Astrocyte (in vitro differentiated cells and primary cell): ENCODE results near the gene ROGDI. TPM values are rescaled to one million over a fixed set of nuclear protein-coding genes. Genes with fewer than 3 reads are reported as not detected.

Source experiments
- DNase-seq: peaks from one replicate; pipeline ENCODE4 v3.0.0-alpha.2; 2010; ENCODE audit warnings: low read depth
- FAIRE-seq: peaks from 2 replicates; lab custom pipeline; 2011; peaks lifted over from hg19 to GRCh38; lab: Jason Lieb, UNC
- H2AFZ ChIP-seq: 2 replicates; pipeline ENCODE4 v1.6.0; 2012; ENCODE audit warnings: low read depth, low read length, inconsistent platforms
- H3K27ac ChIP-seq: 2 replicates; pipeline ENCODE4 v1.5.1; 2011; ENCODE audit warnings: low read depth, low read length, inconsistent platforms
- H3K27me3 ChIP-seq: 2 replicates; pipeline ENCODE4 v1.6.0; 2011; ENCODE audit warnings: low read length, inconsistent platforms; ENCODE audit not compliant: insufficient read depth
- H3K36me3 ChIP-seq: 2 replicates; pipeline ENCODE4 v1.5.1; 2011; ENCODE audit warnings: low read length, inconsistent platforms; ENCODE audit not compliant: insufficient read depth
- H3K4me1 ChIP-seq: 2 replicates; pipeline ENCODE4 v1.5.1; 2011; ENCODE audit warnings: low read length, inconsistent platforms; ENCODE audit not compliant: insufficient read depth
- H3K4me2 ChIP-seq: 2 replicates; pipeline ENCODE4 v1.6.0; 2012; ENCODE audit warnings: low read length, inconsistent platforms
- H3K4me3 ChIP-seq: 2 replicates; pipeline ENCODE4 v1.5.1; 2011; ENCODE audit warnings: low read depth, mild to moderate bottlenecking, low read length, inconsistent platforms; ENCODE audit not compliant: insufficient read depth
- H3K79me2 ChIP-seq: 2 replicates; pipeline ENCODE4 v1.6.0; 2012; ENCODE audit warnings: mild to moderate bottlenecking, low read length, inconsistent platforms; ENCODE audit not compliant: insufficient read depth
- H3K9ac ChIP-seq: 2 replicates; pipeline ENCODE4 v1.6.0; 2012; ENCODE audit warnings: mild to moderate bottlenecking, low read length, inconsistent platforms
- H3K9me3 ChIP-seq: 2 replicates; pipeline ENCODE4 v1.5.1; 2012; ENCODE audit warnings: low read depth, mild to moderate bottlenecking, low read length, inconsistent platforms; ENCODE audit not compliant: insufficient read depth
- H4K20me1 ChIP-seq: 2 replicates; pipeline ENCODE4 v1.6.0; 2012; ENCODE audit warnings: low read length, inconsistent platforms; ENCODE audit not compliant: insufficient read depth
- H3K27ac Mint-ChIP-seq: one replicate; pipeline ENCODE4 v1.8.0; 2021; ENCODE audit warnings: mild to moderate bottlenecking, mixed read lengths; ENCODE audit not compliant: unreplicated experiment
- H3K27me3 Mint-ChIP-seq: one replicate; pipeline ENCODE4 v1.8.0; 2021; ENCODE audit warnings: low read depth, mixed read lengths; ENCODE audit not compliant: unreplicated experiment
- H3K36me3 Mint-ChIP-seq: one replicate; pipeline ENCODE4 v1.8.0; 2021; ENCODE audit warnings: low read depth, mixed read lengths; ENCODE audit not compliant: unreplicated experiment
- H3K4me1 Mint-ChIP-seq: one replicate; pipeline ENCODE4 v1.8.0; 2021; ENCODE audit warnings: low read depth, mixed read lengths; ENCODE audit not compliant: unreplicated experiment
- H3K4me3 Mint-ChIP-seq: one replicate; pipeline ENCODE4 v1.8.0; 2021; ENCODE audit warnings: mild to moderate bottlenecking, moderate library complexity, mixed read lengths; ENCODE audit not compliant: unreplicated experiment
- H3K9me3 Mint-ChIP-seq: one replicate; pipeline ENCODE4 v1.8.0; 2021; ENCODE audit warnings: mild to moderate bottlenecking, mixed read lengths; ENCODE audit not compliant: unreplicated experiment
- CTCF ChIP-seq: IDR thresholded peaks from 2 replicates; pipeline ENCODE4 v1.5.1; 2011; ENCODE audit warnings: low read depth, mild to moderate bottlenecking, inconsistent platforms, low read length, moderate library complexity; ENCODE audit not compliant: insufficient read depth
- EZH2 ChIP-seq: IDR thresholded peaks from 2 replicates; pipeline ENCODE4 v1.6.1; 2012; ENCODE audit warnings: mild to moderate bottlenecking, low read length, inconsistent platforms; ENCODE audit not compliant: insufficient read depth
- total RNA-seq: library from RNA; stranded (reverse); gene quantifications from 2 replicates; pipeline ENCODE4 v1.2.1, GENCODE V29; 2021

Gene ROGDI
- total RNA-seq, 1 donor from 2014 or later, result 33.6 TPM

- Mint-ChIP-seq H3K27ac (no peak overlapping the region), H3K4me1 (peaks cover 2% of the 10 kb centered on the region), H3K27me3 (no peaks in the 10 kb centered on the region), H3K9me3 (no peaks in the 10 kb centered on the region), H3K4me3 (no peak overlapping the region), H3K36me3 (peaks cover 8% of the 10 kb centered on the region)
- H4K20me1 ChIP-seq, result peaks cover 16% of the 10 kb centered on the region
- no peaks in the 10 kb centered on the region for H3K9me3 ChIP-seq
- FAIRE-seq, result no peak
- H3K27me3 ChIP-seq, result no peaks in the 10 kb centered on the region
- peaks cover 9% of the 10 kb centered on the region for H3K4me1 ChIP-seq
- H3K36me3 ChIP-seq, result peaks cover 2% of the 10 kb centered on the region
- no peak for TF ChIP-seq EZH2
- TF ChIP-seq CTCF, result no peak
- no peak for DNase-seq
- H3K9ac ChIP-seq, result no peak overlapping the region
- H3K4me3 ChIP-seq, result no peak overlapping the region
- no peak overlapping the region for H3K4me2 ChIP-seq
- no peak overlapping the region for H2AFZ ChIP-seq
- H3K79me2 ChIP-seq, result no peaks in the 10 kb centered on the region
- no peak overlapping the region for H3K27ac ChIP-seq
Measured at GRCh38 chr16:4798456-4798855, 4.0 kb downstream of the ROGDI start.

GRCh38 chr16:4797805-4798252 lies 4.6 kb downstream of the ROGDI start:
- Mint-ChIP-seq H3K9me3 (no peaks in the 10 kb centered on the region), H3K4me1 (no peaks in the 10 kb centered on the region), H3K36me3 (peaks cover 8% of the 10 kb centered on the region), H3K27me3 (no peaks in the 10 kb centered on the region), H3K27ac (no peak overlapping the region), H3K4me3 (no peak overlapping the region)
- Histone ChIP-seq H3K9me3 (no peaks in the 10 kb centered on the region), H3K4me2 (no peak overlapping the region), H3K79me2 (no peaks in the 10 kb centered on the region), H3K27ac (no peak overlapping the region), H3K9ac (no peak overlapping the region), H3K36me3 (peaks cover 2% of the 10 kb centered on the region), H3K4me3 (no peak overlapping the region), H4K20me1 (peaks cover 16% of the 10 kb centered on the region), H2AFZ (no peak overlapping the region), H3K4me1 (peaks cover 8% of the 10 kb centered on the region), H3K27me3 (no peaks in the 10 kb centered on the region)
- TF ChIP-seq CTCF (no peak), EZH2 (no peak)
- no peak for FAIRE-seq
- DNase-seq, result no peak

- Histone ChIP-seq H3K27ac (no peak overlapping the region), H3K4me2 (no peak overlapping the region), H3K9ac (no peak overlapping the region), H3K4me3 (no peak overlapping the region), H4K20me1 (peaks cover 16% of the 10 kb centered on the region), H2AFZ (no peak overlapping the region), H3K9me3 (no peaks in the 10 kb centered on the region), H3K36me3 (peaks cover 2% of the 10 kb centered on the region), H3K79me2 (no peaks in the 10 kb centered on the region), H3K27me3 (no peaks in the 10 kb centered on the region), H3K4me1 (peaks cover 8% of the 10 kb centered on the region)
- no peak for DNase-seq
- H3K4me3 Mint-ChIP-seq, result no peak overlapping the region
- H3K4me1 Mint-ChIP-seq, result no peaks in the 10 kb centered on the region
- no peaks in the 10 kb centered on the region for H3K9me3 Mint-ChIP-seq
- no peaks in the 10 kb centered on the region for H3K27me3 Mint-ChIP-seq
- H3K36me3 Mint-ChIP-seq, result peaks cover 8% of the 10 kb centered on the region
- FAIRE-seq, result no peak
- no peak overlapping the region for H3K27ac Mint-ChIP-seq
- TF ChIP-seq CTCF (no peak), EZH2 (no peak)
Measured at GRCh38 chr16:4796982-4797804, 5.2 kb downstream of the ROGDI start.
